Measurements from ENCODE around the gene BRD2. TPM values are rescaled to one million over a fixed set of nuclear protein-coding genes. Genes with fewer than 3 reads are reported as not detected.

BRD2 gene
- total and polyA plus RNA-seq, 9 of the 15 experiments (the other 6 are each of a cell fraction or from before 2014, with no cell fraction given): 19.0 to 252 (median 181) TPM

- TF ChIP-seq CUX1 (CRISPR knock-in tag; IDR thresholded peaks at IDR 0.05) (no peak), ATF4 (CRISPR knock-in tag; IDR thresholded peaks at IDR 0.05) (no peak), SNAPC5 (CRISPR knock-in tag; IDR thresholded peaks at IDR 0.05) (no peak), USF2 (CRISPR knock-in tag; IDR thresholded peaks at IDR 0.05) (no peak), TSC22D4 (tag; IDR thresholded peaks at IDR 0.05) (no peak), NFE2 (IDR thresholded peaks at IDR 0.05; ENCODE audit: low read depth) (no peak), HDAC1 (IDR thresholded peaks at IDR 0.05) (peak in 1 of 2 experiments; percentile 41; a peak in 1 of 4 replicates), RUNX1 (IDR thresholded peaks at IDR 0.05; ENCODE audit: low read depth) (no peak), TCF7 (IDR thresholded peaks at IDR 0.05; ENCODE audit: borderline replicate concordance) (no peak), CBX2 (IDR thresholded peaks at IDR 0.05; ENCODE audit: insufficient read depth, low read length, poor library complexity, severe bottlenecking) (no peak), BACH1 (tag; IDR thresholded peaks at IDR 0.05) (peak; percentile 7; the same call in 1 of the 2 replicates), AFF4 (CRISPR knock-in tag; IDR thresholded peaks at IDR 0.05) (peak; percentile 97; the same call in 1 of the 2 replicates), TEAD1 (CRISPR knock-in tag; IDR thresholded peaks at IDR 0.05) (peak in 1 of 2 experiments; percentile 21; a peak in 2 of 4 replicates), CREB5 (CRISPR knock-in tag; IDR thresholded peaks at IDR 0.05) (peak; percentile 90; the same call in 1 of the 2 replicates)
Measured at GRCh38 chr6:32971581-32972352, 3.4 kb downstream of the BRD2 start (continued).

Data from K562 (cell line).